ENCODE data around the gene RBBP8NL.

- TF ChIP-seq CTCF (IDR thresholded peaks at IDR 0.05) (no peak), POLR2A (IDR thresholded peaks at IDR 0.05) (no peak)
Observed at GRCh38 chr20:62417981-62418708, 9.2 kb downstream of the RBBP8NL start.
